Measurements from ENCODE around the gene ARID4A.

DNA sequence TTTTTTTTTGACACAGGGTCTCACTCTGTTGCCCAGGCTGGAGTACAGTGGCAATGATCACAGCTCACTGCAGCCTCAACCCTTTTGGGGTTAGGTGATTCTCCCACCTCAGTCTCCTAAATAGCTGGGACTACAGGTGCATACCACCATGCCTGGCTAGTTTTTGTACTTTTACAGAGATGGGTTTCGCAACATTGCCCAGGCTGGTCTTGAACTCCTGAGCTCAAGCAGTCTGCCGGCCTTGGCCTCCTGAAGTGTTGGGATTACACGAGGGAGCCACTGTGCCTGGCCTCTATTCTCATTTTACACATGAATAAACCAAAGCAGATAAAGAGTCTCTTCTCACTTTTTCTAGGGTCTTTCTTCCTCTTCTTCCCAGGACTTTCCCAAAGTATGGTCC is 100.5 kb downstream of the ARID4A start:
- TF ChIP-seq POLR2A (IDR thresholded peaks at IDR 0.05): no peak
- TF ChIP-seq, protein P1, sequence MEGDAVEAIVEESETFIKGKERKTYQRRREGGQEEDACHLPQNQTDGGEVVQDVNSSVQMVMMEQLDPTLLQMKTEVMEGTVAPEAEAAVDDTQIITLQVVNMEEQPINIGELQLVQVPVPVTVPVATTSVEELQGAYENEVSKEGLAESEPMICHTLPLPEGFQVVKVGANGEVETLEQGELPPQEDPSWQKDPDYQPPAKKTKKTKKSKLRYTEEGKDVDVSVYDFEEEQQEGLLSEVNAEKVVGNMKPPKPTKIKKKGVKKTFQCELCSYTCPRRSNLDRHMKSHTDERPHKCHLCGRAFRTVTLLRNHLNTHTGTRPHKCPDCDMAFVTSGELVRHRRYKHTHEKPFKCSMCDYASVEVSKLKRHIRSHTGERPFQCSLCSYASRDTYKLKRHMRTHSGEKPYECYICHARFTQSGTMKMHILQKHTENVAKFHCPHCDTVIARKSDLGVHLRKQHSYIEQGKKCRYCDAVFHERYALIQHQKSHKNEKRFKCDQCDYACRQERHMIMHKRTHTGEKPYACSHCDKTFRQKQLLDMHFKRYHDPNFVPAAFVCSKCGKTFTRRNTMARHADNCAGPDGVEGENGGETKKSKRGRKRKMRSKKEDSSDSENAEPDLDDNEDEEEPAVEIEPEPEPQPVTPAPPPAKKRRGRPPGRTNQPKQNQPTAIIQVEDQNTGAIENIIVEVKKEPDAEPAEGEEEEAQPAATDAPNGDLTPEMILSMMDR (IDR thresholded peaks at IDR 0.05): no peak

Measured in lower leg skin (tissue), 3 donors.